GM23248 (cell line): ENCODE measurements around the gene GNLY.
"Not testable (repeated sequence)": the region's sequence is repeated elsewhere in the genome, so short reads cannot be mapped to it uniquely, and the experiment has no call there.

Experiments
- EZH2 ChIP-seq: fragments of 200-600 bp; sonication (generic); IDR thresholded peaks from 2 replicates; pipeline ENCODE4 v1.6.1; 2018; ENCODE audit warnings: antibody characterized with exemption, mild to moderate bottlenecking; ENCODE audit not compliant: insufficient read depth, poor library complexity, severe bottlenecking
- EZH2phosphoT487 ChIP-seq: fragments of 200-600 bp; sonication (generic); IDR thresholded peaks from 2 replicates; pipeline ENCODE4 v1.6.1; 2018; ENCODE audit warnings: antibody characterized with exemption, moderate library complexity, mild to moderate bottlenecking, low read depth; ENCODE audit not compliant: insufficient read depth

- not testable (repeated sequence) for TF ChIP-seq EZH2phosphoT487, EZH2
Observed at GRCh38 chr2:85714421-85714820, 20.3 kb downstream of the GNLY start.
